Loucy (cell line): ENCODE data around the gene MARCHF6.

Experiments used
- EZH2phosphoT487 ChIP-seq: fragments of 200-600 bp; IDR thresholded peaks from 2 replicates; pipeline ENCODE4 v1.6.1; 2018; ENCODE audit warnings: antibody characterized with exemption, mild to moderate bottlenecking, moderate library complexity, borderline replicate concordance
- TF ChIP-seq, protein P1 (sequence below): fragments of 200-600 bp; sonication (generic); conservative IDR thresholded peaks from 2 replicates; pipeline ENCODE4 v1.5.1; 2014; ENCODE audit warnings: mild to moderate bottlenecking, antibody characterized with exemption, low read length

GRCh38 chr5:10393491-10393890 lies 40.0 kb downstream of the MARCHF6 start:
- TF ChIP-seq EZH2phosphoT487: no peak
- TF ChIP-seq, protein P1, sequence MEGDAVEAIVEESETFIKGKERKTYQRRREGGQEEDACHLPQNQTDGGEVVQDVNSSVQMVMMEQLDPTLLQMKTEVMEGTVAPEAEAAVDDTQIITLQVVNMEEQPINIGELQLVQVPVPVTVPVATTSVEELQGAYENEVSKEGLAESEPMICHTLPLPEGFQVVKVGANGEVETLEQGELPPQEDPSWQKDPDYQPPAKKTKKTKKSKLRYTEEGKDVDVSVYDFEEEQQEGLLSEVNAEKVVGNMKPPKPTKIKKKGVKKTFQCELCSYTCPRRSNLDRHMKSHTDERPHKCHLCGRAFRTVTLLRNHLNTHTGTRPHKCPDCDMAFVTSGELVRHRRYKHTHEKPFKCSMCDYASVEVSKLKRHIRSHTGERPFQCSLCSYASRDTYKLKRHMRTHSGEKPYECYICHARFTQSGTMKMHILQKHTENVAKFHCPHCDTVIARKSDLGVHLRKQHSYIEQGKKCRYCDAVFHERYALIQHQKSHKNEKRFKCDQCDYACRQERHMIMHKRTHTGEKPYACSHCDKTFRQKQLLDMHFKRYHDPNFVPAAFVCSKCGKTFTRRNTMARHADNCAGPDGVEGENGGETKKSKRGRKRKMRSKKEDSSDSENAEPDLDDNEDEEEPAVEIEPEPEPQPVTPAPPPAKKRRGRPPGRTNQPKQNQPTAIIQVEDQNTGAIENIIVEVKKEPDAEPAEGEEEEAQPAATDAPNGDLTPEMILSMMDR: no peak
